GM12874 (cell line): ENCODE data around the gene PRDX5.

Source experiments
- CTCF ChIP-seq: IDR thresholded peaks from 2 replicates; pipeline ENCODE4 v1.5.1; 2011; ENCODE audit warnings: low read depth, mild to moderate bottlenecking, control low read depth, low read length, moderate library complexity; ENCODE audit not compliant: insufficient read depth

Gene PRDX5

GRCh38 chr11:64286801-64287159 is 31.1 kb upstream of the PRDX5 start:
- no peak for TF ChIP-seq CTCF

- no peak for TF ChIP-seq CTCF
Observed at GRCh38 chr11:64287676-64288352, 30.1 kb upstream of the PRDX5 start.

GRCh38 chr11:64288353-64288750 is 29.6 kb upstream of the PRDX5 start:
- no peak for TF ChIP-seq CTCF

GRCh38 chr11:64289002-64289564 is 28.8 kb upstream of the PRDX5 start:
- TF ChIP-seq CTCF: no peak

GRCh38 chr11:64290352-64291261 is 27.3 kb upstream of the PRDX5 start:
- TF ChIP-seq CTCF: no peak

GRCh38 chr11:64291262-64291751 is 26.6 kb upstream of the PRDX5 start, which contains the start of gene KCNK4:
Gene KCNK4, plus strand, starts transcription at chr11:64291302. Its CDS starts 1,717 bp downstream, at chr11:64293019.
- TF ChIP-seq CTCF: no peak
